Activated CD4-positive, CD25-positive, alpha-beta regulatory T cell treated with anti-CD3 and anti-CD28 coated beads, Interleukin-2, amount 50 U/mL, for 72 hours (primary cell): ENCODE measurements around the gene RIPK4.
"Not testable (repeated sequence)": the region's sequence is repeated elsewhere in the genome, so short reads cannot be mapped to it uniquely, and the experiment has no call there.

ENCODE experiments used
- DNase-seq: peaks from one replicate; pipeline ENCODE4 v3.0.0; 2021

The RIPK4 gene

DNA sequence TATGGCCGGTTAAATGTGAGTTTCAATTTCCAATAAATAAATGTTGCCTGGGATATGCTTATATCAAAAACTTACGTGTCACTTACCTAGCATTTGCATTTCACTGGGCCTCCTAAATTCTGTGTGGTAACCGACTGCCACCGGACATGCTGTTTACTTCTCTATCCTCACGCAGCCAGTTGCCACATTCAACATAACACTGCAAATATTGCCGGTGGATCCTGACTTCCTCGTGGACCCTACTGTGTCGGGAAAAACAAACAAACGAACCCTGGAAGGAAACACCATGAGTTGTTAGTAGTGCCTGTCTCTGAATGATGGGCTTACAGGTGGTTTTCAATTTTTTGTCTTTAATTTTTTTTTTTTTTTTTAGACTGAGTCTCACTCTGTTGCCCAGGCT is 54.1 kb downstream of the RIPK4 start:
- DNase-seq: no peak

DNA sequence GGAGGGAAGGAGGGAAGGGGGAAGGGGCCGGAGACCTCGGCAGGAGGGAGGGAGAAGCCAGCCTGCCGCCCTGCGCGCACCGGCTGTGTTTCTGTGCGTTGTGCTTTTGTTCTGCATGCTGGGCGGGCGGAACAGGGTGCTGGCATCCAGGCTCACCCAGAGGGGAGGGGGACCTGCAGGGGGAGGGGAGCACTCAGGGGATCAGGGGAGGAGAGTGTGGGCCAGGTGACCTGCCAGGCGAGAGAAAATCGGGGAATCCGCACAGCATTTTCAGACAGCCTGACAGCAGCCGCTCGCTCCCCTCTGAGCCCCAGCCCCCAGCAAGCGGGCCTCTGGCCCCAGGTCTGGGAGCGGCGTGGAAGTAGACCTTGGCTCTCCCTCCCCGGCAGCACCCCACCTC is 54.7 kb downstream of the RIPK4 start:
- DNase-seq: no peak

DNA sequence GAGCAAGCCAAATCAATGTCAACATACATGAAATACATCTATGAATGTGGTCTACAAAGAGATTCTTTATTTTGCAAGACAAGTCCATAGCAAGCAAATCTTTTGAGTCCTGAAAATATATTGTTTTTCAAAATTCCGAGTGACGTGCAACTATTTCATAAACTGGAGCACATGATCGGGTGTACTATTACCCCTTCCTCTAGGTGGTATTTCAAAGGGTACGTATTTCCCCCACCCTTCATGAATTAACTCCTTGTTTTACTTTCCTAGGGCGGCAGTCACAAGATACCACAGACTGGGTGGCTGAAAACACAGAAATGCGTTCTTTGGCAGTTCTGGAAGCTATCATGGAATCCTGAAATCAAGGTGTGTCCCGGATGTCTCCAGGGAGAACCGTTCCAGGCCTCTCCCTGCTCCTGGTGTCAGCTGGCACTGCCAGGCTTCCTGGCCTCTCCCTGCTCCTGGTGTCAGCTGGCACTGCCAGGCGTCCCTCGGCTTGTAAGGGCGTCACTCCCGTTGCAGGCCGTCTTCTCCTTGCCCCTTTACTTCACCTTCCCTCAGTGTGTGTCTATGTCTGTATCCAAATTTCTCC is 55.3 kb downstream of the RIPK4 start:
- DNase-seq: no peak

DNA sequence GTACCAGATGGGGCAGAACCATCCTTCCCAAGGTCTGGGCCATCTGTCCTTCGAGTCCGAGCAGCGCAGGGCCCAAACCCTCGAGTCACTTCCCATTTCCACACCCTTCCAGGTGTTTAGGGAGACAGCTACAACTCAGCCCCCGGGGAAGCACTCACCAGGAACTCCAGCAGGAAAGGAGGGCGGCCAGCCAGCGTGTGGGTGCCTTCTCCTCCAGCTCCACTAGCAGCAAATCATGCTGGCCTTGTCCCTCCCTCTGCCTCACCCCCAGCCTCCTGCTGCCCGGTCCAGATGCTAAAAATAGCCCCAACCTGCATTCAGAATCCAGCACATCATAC is 56.1 kb downstream of the RIPK4 start:
- no peak for DNase-seq

DNA sequence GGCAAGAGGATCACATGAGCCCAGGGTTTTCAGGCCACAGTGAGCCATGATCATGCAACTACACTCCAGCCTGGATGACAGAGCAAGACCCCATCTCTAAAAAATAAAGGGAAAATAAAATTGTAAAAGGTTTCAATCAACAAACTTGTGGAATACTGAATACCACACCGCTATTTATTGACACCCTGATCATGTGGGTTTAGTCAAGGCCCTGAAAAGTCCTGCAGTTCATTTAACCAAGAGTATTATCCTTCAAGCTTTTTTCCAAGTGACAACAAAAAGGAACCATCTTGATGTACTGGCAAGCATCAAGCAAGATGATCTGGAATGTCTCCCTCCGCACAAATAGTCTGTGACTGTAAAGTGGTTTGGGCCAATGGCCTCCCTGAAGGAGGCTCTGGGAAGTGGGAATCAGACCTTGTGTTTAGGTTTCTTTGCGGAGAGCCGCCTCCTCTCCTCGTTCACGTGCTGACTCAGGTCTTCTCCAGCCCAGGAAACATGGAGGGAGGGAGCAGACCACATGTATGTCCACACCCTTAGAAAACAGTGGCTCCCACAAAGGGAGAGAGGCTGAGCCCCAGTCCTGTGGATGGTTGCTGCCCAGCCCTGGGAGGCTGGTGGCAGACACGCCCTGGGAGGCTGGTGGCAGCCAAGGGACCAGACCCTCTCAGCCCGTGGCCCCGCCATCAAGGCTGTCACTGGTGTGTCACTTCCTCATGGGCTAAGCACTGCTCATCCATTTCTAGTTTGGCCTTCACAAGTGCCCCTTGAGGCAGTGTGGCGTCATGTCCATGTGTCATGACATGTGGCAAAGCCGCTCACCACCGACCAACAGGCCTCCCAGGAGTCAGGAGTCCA is 56.7 kb downstream of the RIPK4 start:
- DNase-seq: no peak

DNA sequence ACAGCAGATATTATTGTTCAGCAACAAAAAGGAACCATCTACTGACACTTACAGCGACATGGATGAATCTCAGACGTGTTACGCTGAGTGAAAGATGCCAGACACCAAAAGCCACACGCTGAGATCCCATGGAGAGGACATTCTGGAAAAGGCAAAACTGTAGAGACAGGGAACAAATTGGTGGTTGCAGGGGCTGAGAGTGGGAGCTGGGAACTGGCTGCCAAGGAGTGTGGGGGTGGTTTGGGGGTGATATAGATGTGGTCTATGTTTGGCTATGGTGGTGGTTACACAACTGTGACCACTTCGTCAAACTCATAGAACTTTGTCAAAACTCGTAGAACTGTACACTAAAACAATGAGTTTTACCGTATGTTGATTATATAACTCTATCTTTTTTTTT is 57.7 kb downstream of the RIPK4 start:
- no peak for DNase-seq

DNA sequence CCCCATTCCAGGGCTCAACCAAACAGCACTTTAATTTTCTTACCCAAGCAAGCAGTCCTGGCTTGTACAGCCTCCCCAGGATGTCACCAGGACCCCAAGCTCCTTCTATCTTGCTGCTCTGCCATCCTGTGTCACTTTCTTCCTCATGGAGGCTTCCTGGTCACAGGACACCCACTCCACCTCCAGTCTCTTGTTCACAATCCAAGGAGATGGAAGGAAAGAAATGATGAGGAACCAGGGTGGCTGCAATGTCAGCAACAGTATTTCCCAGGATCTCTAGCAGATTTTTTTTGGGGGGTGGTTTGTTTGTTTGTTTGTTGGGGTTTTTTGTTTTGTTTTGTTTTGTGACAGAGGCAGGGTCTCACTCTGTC is 58.9 kb downstream of the RIPK4 start:
- no peak for DNase-seq

DNA sequence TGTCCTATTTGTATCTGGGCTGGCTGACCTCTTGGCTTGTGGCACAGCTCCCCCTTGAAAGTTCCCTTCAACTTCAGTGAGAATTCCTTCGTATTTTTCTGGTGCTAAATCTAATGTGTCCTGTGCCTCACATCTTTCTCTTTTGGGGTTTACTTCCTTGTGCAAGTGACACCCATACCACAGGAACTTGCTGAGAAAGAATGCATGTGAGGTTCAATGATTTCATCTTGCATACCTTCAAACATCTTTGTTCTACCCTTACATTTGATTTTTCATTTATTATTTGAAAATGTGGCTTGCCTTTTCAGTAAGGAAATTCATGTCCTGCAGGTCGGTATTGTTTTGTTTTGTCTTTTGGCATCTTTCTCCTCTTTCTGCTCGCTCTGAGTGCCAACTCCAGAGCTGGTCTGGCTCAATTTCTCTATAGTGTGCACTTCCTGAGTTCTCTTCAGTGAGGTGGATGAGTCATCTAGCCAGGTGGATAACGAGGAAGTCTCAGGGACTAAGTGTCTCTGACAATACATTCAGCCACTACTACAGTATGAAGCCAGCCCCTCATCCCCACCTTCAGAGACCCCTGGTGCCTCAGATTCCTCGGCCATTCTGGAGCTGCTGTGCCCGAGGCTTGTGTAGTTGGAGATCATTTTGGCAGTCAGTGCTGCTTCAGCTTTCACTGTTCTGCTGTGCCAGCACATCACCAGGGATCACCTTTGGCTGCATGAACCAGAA is 59.5 kb downstream of the RIPK4 start:
- no peak for DNase-seq

DNA sequence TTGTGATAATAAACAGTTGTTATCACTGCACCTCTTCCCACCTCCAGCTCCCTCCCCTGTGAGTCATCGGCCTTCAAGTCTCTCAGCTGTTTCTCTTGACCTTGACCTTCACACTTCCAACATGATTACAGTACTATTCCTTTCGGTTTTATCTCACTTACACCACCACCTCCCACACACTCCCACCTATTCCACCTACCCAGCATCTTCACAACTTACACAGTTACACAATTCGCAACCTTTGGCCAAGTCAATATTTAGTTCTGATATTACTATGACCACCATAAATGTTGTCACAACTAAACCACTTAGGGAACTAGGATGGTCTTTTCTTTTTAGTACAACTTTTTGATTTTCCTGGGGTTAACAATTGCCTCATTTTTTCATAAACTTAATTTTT is 60.2 kb downstream of the RIPK4 start:
- DNase-seq: no peak

DNA sequence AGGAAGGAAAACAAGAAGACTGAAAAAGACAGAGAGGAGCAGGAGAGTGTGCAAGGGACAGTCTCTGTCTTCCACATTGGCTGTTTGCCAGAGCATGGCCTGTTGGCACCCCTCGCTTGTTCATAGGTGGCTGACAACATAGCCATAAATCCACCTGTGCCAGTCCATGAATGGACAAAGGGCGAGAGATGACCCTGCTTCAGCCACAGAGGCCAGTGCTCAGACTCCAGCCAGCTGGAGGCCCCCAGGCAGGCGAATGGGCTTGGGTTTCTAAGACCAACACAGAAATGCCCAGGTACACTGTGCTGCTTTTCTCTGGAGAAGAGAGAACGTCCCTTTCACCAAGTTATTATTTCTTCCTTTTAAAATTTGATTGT is 60.6 kb downstream of the RIPK4 start:
- DNase-seq: no peak

DNA sequence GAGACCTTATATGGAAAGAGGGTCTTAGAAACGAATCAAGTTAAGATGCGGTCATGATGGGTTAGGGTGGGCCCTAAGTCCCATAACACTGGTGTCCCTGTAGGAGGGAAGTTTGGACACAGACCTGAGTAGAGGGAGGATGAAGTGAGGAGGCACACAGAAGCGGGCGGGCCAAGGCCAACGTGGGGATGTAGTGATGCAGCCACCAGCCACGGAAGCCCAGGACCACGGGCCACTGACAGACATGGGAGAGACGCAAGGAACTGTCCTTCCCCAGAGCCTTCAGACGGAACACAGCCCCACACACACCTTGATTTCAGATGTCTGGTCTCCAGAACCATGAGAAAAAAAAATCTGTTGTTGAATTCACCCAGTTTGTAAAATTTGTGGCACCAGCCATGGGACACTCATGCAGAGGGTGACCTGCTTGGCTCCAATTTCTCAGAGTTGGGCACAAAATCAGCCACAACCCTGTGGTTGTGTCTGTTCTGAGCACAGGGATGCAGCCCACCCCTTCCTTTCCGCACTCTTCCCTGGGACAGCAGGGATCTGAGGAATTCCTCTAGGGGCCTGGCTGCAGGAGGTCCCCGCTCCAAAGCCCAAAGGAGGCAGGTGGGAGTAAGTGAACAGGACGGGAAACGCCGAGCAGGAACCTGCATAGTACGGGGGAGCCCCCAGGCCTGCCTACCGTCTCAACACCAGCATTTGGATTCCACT is 61.1 kb downstream of the RIPK4 start:
- DNase-seq: no peak

DNA sequence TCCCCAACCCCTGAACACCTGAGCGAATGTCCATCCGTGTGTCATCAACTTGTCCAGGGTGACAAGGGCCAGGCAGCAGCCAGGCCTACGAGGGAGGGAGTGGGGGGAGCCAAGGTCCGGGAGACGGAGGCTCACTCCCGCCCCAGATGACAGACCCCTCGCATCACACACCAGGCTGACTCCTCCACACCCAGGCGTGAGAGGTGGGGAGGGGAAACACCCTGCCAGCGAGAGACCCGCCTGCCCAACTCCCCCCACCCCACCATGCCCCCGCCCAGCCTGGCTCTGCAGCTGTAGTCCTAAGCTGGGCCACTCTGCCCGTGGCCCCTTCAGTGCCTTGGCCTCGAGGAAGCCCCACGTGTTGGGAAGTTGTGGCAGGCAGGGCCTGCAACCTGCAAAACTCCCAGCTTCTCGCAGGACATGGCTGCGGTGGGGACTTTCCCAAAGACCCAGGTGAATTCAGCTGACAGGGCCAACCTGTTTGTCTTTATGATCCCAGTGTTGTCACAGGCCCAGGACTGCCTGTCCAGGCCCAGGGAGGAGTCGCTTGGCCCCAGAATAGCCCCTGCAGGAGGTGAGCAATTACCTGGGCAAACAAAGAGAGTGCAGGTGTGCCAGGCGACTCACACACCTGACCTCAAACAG is 62.9 kb downstream of the RIPK4 start:
- no peak for DNase-seq

DNA sequence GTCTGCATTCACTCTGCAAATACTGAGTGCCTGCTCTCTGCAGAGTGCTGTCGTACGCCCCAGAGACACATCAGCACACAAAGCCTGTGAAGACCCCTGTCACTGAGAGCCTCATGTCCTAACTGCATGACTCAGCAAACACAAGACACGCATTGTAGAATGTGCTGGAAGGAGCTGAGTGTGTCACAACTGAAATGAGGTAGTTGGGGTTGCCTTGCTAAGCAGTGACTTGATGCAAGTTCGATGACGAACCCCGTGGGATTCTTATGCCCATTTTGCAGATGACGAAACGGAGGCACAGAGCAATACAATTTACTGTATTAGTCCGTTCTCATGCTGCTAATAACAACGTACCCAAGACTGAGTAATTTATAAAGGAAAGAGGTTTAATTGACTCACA is 65.1 kb downstream of the RIPK4 start:
- no peak for DNase-seq

DNA sequence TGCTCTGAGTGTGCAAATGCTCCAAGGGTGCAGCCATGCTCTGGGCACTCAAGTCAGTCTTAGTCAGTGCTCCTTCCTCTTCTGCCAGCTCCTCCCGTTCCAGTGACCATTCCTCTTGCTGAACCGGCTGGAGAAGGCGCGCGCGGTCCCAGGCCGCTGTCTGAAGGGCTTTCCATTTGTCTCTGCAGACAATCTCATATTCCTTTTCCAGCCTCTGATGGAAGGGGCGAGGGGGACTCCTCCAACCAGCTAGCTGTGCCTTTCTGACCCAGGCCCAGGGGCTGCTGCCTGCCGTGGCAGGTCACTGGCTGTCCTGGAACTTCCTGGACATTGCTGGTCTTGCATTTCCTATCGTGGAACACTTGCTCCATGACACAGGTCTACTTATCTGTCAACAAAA is 67.5 kb downstream of the RIPK4 start:
- no peak for DNase-seq

DNA sequence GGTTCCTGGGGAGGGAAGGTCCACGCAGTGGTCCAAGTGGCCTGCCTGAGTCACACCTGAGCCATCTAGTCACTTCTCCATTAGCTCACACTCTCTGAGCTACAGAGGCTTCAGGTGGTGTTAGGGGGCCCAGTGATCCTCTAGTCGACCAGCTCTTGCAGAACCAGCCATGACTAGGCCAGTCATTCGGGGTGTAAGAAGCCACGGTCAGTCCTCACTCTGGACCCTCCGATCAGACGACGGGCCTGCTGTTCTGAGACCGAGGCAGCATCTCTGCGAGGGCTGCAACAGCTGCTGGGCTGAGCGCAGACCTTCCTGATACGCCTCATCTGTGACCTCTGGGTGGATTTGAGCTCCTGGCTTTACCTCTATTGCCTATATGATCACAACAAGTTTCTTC is 68.8 kb downstream of the RIPK4 start:
- no peak for DNase-seq

DNA sequence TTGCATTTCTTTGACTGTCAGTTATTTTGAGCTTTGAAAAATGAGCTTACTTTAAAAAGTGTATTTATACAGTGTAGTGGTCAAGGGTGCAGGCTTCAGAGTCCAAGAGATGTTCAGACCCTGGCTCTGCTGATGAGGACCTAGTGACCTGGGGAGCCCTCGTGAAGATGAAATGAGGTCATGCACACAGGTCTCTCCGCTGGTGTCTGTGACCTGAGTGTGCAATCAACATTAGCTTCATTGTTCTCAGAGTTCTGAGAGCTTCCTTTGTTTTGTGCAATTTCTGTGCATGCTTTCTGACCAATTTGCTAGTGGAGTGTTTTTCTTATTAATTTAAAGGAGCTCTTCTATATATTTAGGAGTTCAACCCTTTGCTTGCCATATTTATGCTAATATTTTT is 71.3 kb downstream of the RIPK4 start:
- DNase-seq: no peak

DNA sequence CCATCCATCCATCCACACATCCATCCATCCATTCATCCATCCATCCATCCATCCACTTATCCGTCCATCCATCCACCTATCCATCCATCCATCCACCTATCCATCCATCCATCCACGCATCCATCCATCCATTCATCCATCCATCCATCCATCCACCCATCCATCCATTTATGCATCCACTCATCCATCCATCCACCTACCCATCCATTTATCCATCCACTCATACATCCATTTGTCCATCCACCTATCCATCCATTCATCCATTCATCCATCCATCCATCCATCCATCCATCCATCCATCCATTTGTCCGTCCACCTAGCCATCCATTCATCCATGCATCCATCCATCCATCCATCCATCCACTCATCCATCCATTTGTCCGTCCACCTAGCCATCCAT is 72.8 kb downstream of the RIPK4 start:
- not testable (repeated sequence) for DNase-seq

DNA sequence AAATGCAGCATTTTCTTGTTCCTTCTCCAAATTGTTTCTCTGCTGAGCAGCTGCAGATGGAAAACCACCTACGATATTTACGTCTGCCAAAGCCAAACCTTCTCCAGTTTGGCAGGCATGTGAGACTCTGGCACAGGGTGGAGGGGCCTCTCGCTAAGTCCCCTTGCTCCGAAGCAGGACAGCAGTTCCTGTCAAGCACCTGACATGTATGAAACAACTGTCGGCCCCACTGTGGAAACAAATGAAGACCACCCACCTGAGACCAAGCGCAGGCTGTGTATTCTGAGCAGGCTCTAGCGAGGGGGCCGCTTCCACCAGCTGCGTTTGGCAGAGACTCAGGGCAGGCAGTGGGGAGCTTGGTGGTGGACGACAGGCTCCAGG is 74.7 kb downstream of the RIPK4 start:
- DNase-seq: no peak

DNA sequence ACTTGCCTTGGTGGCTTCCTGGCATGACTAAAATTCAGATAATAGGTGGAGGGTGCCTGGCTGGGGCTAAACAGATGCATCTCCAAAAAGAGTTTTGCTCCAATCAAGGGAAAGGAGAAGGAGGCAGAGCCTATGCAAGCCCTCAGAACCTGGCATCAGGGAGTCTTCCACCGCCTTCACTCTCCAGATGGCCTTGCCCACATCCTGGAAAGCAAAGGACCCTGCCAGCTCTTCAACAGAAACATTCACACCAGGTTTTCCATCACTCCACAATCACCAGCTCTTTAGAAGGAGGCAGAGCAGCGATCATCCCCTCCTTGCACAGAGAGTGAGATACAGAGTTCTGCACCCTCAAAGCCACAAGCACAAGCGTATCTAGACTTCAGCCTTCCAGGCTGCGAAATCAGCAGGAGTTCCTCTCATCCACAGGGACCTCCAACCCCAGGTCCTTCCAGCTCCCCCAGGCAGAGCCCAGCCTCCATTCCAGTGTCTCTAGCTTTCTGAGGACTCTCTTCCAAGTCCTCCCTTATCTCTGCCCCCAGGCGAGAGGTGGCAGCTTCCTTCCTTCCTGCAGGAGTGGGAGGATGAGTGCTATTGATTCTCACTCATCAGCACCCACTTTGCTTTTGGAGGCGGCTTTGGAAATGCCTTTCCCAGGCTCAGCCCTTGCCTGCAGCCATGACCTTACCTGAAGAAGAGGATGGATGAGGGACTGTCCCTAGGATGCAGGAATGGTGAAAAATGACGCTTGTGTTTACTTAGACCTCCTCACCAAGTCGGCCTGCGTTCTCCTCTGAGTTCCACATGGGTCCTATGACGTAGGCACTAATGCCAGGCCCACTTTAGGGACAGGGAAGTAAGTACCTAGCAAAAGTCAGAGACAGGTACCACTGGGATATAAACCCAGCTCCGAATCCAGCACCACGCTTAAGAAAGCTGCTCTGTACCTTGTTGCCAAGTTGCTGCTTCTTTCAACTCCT is 75.4 kb downstream of the RIPK4 start:
- no peak for DNase-seq
